ENCODE results near the gene PMS1. TPM values are rescaled to one million over a fixed set of nuclear protein-coding genes. Genes with fewer than 3 reads are reported as not detected.
A peak's percentile ranks its signal among the peaks of the same experiment; 100 is the strongest.
"Not testable (repeated sequence)": the region's sequence is repeated elsewhere in the genome, so short reads cannot be mapped to it uniquely, and the experiment has no call there.

The PMS1 gene
- total RNA-seq (2021): 43.7 and 46.5 TPM in 2 replicates
- Bru-seq, nascent RNA: percentile 86 among the genes with signal in this experiment
- percentile 80 among the genes with signal in this experiment for BruChase-seq, experiment 1, labeled RNA remaining after a 2-hour chase
- percentile 72 among the genes with signal in this experiment for BruChase-seq, experiment 2, labeled RNA remaining after a 6-hour chase
- long read RNA-seq, transcript PMS1-213 (13 exons, 3,225 nt): major isoform, 17 of 46 reads
- long read RNA-seq, partial matches to known transcripts: 9 of 46 reads
- long read RNA-seq, other reads (novel, unspliced or antisense): 16 of 46 reads

- H3K27me3 ChIP-seq (replicated peaks; ENCODE audit: insufficient read depth, low read depth, low read length, poor library complexity): no peaks in the 10 kb centered on the region
- ChIA-PET CTCF (interaction anchor here (0.6 kb wide), 1 partner anchor 22 kb away, joined by 5 read pairs; the partner anchor contains the start of gene OSGEPL1), POLR2A (ENCODE audit: low non-redundant PET) (no interaction called here)
- peaks cover 33% of the 10 kb centered on the region for H3K36me3 ChIP-seq (ENCODE audit: insufficient read depth, low read length, poor library complexity, severe bottlenecking)
- H3K4me1 ChIP-seq (ENCODE audit: insufficient read depth, low read length, poor library complexity, severe bottlenecking): peaks cover 9% of the 10 kb centered on the region
- peak within 1 kb of the TSS; percentile 94 for H3K27ac ChIP-seq (ENCODE audit: low read depth, low read length, poor library complexity, severe bottlenecking)
- BruUV-seq (replicated peaks): TSS peak; percentile 77
- H3K4me3 ChIP-seq (ENCODE audit: low read depth, low read length, poor library complexity, severe bottlenecking): peak within 1 kb of the TSS; percentile 63
- TF ChIP-seq, protein P1, sequence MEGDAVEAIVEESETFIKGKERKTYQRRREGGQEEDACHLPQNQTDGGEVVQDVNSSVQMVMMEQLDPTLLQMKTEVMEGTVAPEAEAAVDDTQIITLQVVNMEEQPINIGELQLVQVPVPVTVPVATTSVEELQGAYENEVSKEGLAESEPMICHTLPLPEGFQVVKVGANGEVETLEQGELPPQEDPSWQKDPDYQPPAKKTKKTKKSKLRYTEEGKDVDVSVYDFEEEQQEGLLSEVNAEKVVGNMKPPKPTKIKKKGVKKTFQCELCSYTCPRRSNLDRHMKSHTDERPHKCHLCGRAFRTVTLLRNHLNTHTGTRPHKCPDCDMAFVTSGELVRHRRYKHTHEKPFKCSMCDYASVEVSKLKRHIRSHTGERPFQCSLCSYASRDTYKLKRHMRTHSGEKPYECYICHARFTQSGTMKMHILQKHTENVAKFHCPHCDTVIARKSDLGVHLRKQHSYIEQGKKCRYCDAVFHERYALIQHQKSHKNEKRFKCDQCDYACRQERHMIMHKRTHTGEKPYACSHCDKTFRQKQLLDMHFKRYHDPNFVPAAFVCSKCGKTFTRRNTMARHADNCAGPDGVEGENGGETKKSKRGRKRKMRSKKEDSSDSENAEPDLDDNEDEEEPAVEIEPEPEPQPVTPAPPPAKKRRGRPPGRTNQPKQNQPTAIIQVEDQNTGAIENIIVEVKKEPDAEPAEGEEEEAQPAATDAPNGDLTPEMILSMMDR (conservative IDR thresholded peaks at IDR 0.05; ENCODE audit: low read depth, low read length): no peak
- no peak for TF ChIP-seq EZH2 (IDR thresholded peaks at IDR 0.05; ENCODE audit: borderline replicate concordance, low read depth, low read length, poor library complexity, severe bottlenecking)
- DNase-seq (ENCODE audit: low spot score): peak; percentile 97
- no peaks in the 10 kb centered on the region for H3K9me3 ChIP-seq (ENCODE audit: low read depth, low read length, poor library complexity, severe bottlenecking)
- intact Hi-C loops (cut with micrococcal nuclease; ENCODE audit: unreplicated experiment): no loop called here
These were observed at the start of gene PMS1, which contains the start of gene ORMDL1 for GRCh38 chr2:189783927-189784867. Gene PMS1 (plus strand): TSS chr2:189784450. CDS start chr2:189791810, 7,360 bp downstream. Gene ORMDL1 (minus strand): TSS chr2:189784339. CDS start chr2:189782595, 1,744 bp downstream.

DNA sequence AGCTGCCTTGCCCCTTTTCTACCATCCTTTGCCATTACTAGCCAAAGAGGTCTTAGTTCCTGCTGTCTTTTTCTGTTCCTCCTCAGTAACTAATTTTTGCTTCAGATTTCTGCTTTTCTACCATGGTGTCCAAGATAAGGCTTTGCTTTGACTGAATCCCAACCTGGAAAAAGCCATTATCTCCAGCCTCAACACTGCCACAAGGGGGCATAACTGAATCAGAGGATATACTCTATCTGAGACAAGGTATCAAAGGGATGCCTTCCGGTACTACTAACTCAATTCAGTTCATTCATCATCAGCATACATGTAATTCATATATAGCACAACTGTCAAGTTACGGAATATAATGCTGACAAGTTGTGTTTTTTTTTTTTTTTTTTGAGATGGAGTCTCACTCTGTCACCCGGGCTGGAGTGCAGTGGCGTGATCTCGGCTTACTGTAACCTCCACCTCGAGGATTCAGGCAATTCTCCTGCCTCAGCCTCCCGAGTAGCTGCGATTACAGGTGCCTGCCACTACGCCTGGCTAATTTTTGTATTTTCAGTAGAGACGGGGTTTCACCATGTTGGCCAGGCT lies 33.1 kb upstream of the PMS1 start:
- CTCF ChIA-PET: interaction anchor here (0.6 to 1.3 kb wide), 2 partner anchors 90 to 317 kb away, joined by 4 to 10 read pairs; partner anchors contain the start of gene ASNSD1
- Histone ChIP-seq H3K4me3 (ENCODE audit: low read depth, low read length, poor library complexity, severe bottlenecking) (no peak overlapping the region), H3K27ac (ENCODE audit: low read depth, low read length, poor library complexity, severe bottlenecking) (no peak overlapping the region), H3K27me3 (replicated peaks; ENCODE audit: insufficient read depth, low read depth, low read length, poor library complexity) (no peaks in the 10 kb centered on the region), H3K4me1 (ENCODE audit: insufficient read depth, low read length, poor library complexity, severe bottlenecking) (no peaks in the 10 kb centered on the region), H3K9me3 (ENCODE audit: low read depth, low read length, poor library complexity, severe bottlenecking) (no peaks in the 10 kb centered on the region), H3K36me3 (ENCODE audit: insufficient read depth, low read length, poor library complexity, severe bottlenecking) (peaks cover 16% of the 10 kb centered on the region)
- TF ChIP-seq, protein P1 (conservative IDR thresholded peaks at IDR 0.05; ENCODE audit: low read depth, low read length): peak; percentile 79
- no peak for TF ChIP-seq EZH2 (IDR thresholded peaks at IDR 0.05; ENCODE audit: borderline replicate concordance, low read depth, low read length, poor library complexity, severe bottlenecking)
- POLR2A ChIA-PET (ENCODE audit: low non-redundant PET): interaction anchor here (0.7 to 1.0 kb wide), 2 partner anchors 220 to 321 kb away, joined by 3 to 7 read pairs; no protein-coding TSS in a partner anchor
- intact Hi-C loops (cut with micrococcal nuclease; ENCODE audit: unreplicated experiment): loop anchor here (5.0 kb wide), 1 partner anchor 321 kb away; no protein-coding TSS in a partner anchor
- no TSS peak for BruUV-seq (replicated peaks)
- DNase-seq (ENCODE audit: low spot score): peak; percentile 58

- intact Hi-C loops (cut with micrococcal nuclease; ENCODE audit: unreplicated experiment): no loop called here
- ChIA-PET POLR2A (ENCODE audit: low non-redundant PET) (no interaction called here), CTCF (no interaction called here)
- Histone ChIP-seq H3K9me3 (ENCODE audit: low read depth, low read length, poor library complexity, severe bottlenecking) (no peaks in the 10 kb centered on the region), H3K27me3 (replicated peaks; ENCODE audit: insufficient read depth, low read depth, low read length, poor library complexity) (no peaks in the 10 kb centered on the region), H3K36me3 (ENCODE audit: insufficient read depth, low read length, poor library complexity, severe bottlenecking) (no peaks in the 10 kb centered on the region), H3K4me3 (ENCODE audit: low read depth, low read length, poor library complexity, severe bottlenecking) (no peak overlapping the region), H3K27ac (ENCODE audit: low read depth, low read length, poor library complexity, severe bottlenecking) (no peak overlapping the region), H3K4me1 (ENCODE audit: insufficient read depth, low read length, poor library complexity, severe bottlenecking) (peaks cover 2% of the 10 kb centered on the region)
- no peak for TF ChIP-seq EZH2 (IDR thresholded peaks at IDR 0.05; ENCODE audit: borderline replicate concordance, low read depth, low read length, poor library complexity, severe bottlenecking)
- TF ChIP-seq, protein P1 (conservative IDR thresholded peaks at IDR 0.05; ENCODE audit: low read depth, low read length): no peak
- no TSS peak for BruUV-seq (replicated peaks)
- no peak for DNase-seq (ENCODE audit: low spot score)
These were observed 27.8 kb upstream of the PMS1 start for GRCh38 chr2:189756311-189756952.

GRCh38 chr2:189760154-189760553 lies 24.1 kb upstream of the PMS1 start:
- POLR2A ChIA-PET (ENCODE audit: low non-redundant PET); H3K27me3 ChIP-seq (replicated peaks; ENCODE audit: insufficient read depth, low read depth, low read length, poor library complexity); H3K27ac ChIP-seq (ENCODE audit: low read depth, low read length, poor library complexity, severe bottlenecking); H3K4me3 ChIP-seq (ENCODE audit: low read depth, low read length, poor library complexity, severe bottlenecking); DNase-seq (ENCODE audit: low spot score); H3K36me3 ChIP-seq (ENCODE audit: insufficient read depth, low read length, poor library complexity, severe bottlenecking); H3K4me1 ChIP-seq (ENCODE audit: insufficient read depth, low read length, poor library complexity, severe bottlenecking); BruUV-seq (replicated peaks); H3K9me3 ChIP-seq (ENCODE audit: low read depth, low read length, poor library complexity, severe bottlenecking): not testable (repeated sequence)
- intact Hi-C loops (cut with micrococcal nuclease; ENCODE audit: unreplicated experiment): loop anchor here (5.0 kb wide), 1 partner anchor 98 kb away; the partner anchor contains the start of gene ASNSD1
- CTCF ChIA-PET: interaction anchor here (0.6 kb wide), 1 partner anchor 38 kb away, joined by 3 read pairs; no protein-coding TSS in a partner anchor

Measured in A673 (cell line).